Osteocyte (in vitro differentiated cells): ENCODE measurements around the gene PAPSS1. TPM values are rescaled to one million over a fixed set of nuclear protein-coding genes. Genes with fewer than 3 reads are reported as not detected.
"Not testable (repeated sequence)": the region's sequence is repeated elsewhere in the genome, so short reads cannot be mapped to it uniquely, and the experiment has no call there.

Source experiments
- DNase-seq: peaks from one replicate; pipeline ENCODE4 v3.0.0; 2021; ENCODE audit warnings: mixed read lengths; ENCODE audit not compliant: unreplicated experiment; ENCODE audit errors: extremely low spot score
- H3K27ac Mint-ChIP-seq: one replicate; pipeline ENCODE4 v1.8.0; 2021; ENCODE audit warnings: mild to moderate bottlenecking, mixed read lengths; ENCODE audit not compliant: unreplicated experiment
- H3K27me3 Mint-ChIP-seq: one replicate; pipeline ENCODE4 v1.8.0; 2021; ENCODE audit warnings: mixed read lengths; ENCODE audit not compliant: unreplicated experiment
- H3K36me3 Mint-ChIP-seq: one replicate; pipeline ENCODE4 v1.8.0; 2021; ENCODE audit warnings: mixed read lengths; ENCODE audit not compliant: unreplicated experiment
- H3K4me1 Mint-ChIP-seq: one replicate; pipeline ENCODE4 v1.8.0; 2021; ENCODE audit warnings: mixed read lengths; ENCODE audit not compliant: unreplicated experiment
- H3K4me3 Mint-ChIP-seq: one replicate; pipeline ENCODE4 v1.8.0; 2021; ENCODE audit warnings: mild to moderate bottlenecking, moderate library complexity, mixed read lengths; ENCODE audit not compliant: unreplicated experiment
- H3K9me3 Mint-ChIP-seq: one replicate; pipeline ENCODE4 v1.8.0; 2021; ENCODE audit warnings: mixed read lengths; ENCODE audit not compliant: unreplicated experiment
- total RNA-seq: library from RNA; stranded (reverse); gene quantifications from 2 replicates; pipeline ENCODE4 v1.2.1, GENCODE V29; 2021
- TF ChIP-seq, protein P1 (sequence below): fragments of 200-600 bp; sonication (generic); IDR thresholded peaks from 2 replicates; pipeline ENCODE4 v1.5.0; 2021; ENCODE audit warnings: antibody characterized with exemption, mild to moderate bottlenecking, moderate library complexity

PAPSS1 gene
- total RNA-seq, 1 donor from 2014 or later: 82.6 TPM

DNA sequence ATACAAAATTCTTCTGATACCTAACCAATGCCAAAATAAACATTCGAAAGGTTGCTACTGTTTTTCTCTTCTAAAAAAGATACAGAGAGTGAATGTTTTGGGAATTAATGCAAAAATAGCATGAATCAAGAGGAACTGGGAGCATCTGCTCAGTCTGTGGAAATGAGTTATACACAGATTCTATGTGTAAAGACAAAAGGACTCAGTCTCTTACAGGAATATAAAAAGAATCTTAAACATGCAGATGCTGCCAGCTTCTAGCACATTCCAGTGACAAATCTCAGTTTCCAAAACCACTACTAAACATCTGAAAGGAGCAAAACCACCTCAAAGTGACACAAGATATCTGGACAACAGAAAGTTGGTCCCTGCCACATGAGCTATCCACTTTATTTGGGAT lies 55.0 kb downstream of the PAPSS1 start:
- Mint-ChIP-seq H3K27ac (peak overlapping the region; percentile 86), H3K27me3 (no peaks in the 10 kb centered on the region), H3K4me3 (peak overlapping the region; percentile 27), H3K4me1 (peaks cover 40% of the 10 kb centered on the region), H3K9me3 (no peaks in the 10 kb centered on the region), H3K36me3 (peaks cover 6% of the 10 kb centered on the region)
- DNase-seq: no peak
- TF ChIP-seq, protein P1, sequence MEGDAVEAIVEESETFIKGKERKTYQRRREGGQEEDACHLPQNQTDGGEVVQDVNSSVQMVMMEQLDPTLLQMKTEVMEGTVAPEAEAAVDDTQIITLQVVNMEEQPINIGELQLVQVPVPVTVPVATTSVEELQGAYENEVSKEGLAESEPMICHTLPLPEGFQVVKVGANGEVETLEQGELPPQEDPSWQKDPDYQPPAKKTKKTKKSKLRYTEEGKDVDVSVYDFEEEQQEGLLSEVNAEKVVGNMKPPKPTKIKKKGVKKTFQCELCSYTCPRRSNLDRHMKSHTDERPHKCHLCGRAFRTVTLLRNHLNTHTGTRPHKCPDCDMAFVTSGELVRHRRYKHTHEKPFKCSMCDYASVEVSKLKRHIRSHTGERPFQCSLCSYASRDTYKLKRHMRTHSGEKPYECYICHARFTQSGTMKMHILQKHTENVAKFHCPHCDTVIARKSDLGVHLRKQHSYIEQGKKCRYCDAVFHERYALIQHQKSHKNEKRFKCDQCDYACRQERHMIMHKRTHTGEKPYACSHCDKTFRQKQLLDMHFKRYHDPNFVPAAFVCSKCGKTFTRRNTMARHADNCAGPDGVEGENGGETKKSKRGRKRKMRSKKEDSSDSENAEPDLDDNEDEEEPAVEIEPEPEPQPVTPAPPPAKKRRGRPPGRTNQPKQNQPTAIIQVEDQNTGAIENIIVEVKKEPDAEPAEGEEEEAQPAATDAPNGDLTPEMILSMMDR: no peak

DNA sequence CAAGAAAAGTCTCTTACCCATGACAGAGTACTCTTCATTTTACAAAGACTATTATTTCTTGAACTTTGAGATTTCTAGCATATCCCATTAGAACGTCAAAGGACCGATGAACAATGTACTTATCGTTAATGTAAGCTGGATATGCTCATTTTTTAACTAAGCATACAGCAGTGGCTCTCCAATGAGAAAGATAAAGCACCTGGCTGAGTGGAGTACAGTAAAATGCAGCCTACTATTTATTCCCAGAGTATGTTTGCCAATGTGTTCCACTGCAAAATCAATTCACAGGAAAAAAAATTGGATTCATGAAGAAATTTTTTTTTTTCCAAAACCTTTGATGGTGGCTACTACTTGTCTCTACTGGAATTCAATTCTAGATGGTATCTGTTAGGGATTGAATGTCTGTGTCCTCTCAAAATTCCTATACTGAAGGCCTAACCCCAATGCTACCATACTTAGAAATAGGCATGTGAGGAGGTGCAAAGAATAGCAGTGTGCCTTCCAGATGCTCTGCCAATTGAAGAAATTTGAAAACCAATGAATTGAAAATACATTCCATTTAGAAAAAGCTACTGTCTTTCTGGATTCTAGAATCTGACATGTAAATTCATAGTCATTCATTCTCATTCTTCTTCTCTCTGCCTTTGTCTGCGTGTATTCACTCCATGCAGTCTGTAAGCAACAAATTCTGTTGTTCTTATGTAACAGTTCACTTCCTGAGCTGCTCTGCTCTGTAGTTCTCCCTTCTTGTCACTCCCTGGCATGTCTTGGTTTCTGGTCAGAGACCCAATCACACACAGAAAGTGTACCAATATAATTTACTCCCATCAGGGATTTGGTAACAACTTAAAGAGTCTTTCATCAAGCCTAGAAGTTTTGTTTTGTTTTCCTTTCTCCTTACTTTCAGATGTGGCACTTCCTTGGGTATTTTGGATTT lies 61.4 kb downstream of the PAPSS1 start:
- no peak overlapping the region for H3K4me3 Mint-ChIP-seq
- TF ChIP-seq, protein P1: no peak
- no peaks in the 10 kb centered on the region for H3K9me3 Mint-ChIP-seq
- no peaks in the 10 kb centered on the region for H3K27me3 Mint-ChIP-seq
- H3K27ac Mint-ChIP-seq: peak overlapping the region; percentile 42
- DNase-seq: no peak
- peaks cover 22% of the 10 kb centered on the region for H3K4me1 Mint-ChIP-seq
- peaks cover 38% of the 10 kb centered on the region for H3K36me3 Mint-ChIP-seq

DNA sequence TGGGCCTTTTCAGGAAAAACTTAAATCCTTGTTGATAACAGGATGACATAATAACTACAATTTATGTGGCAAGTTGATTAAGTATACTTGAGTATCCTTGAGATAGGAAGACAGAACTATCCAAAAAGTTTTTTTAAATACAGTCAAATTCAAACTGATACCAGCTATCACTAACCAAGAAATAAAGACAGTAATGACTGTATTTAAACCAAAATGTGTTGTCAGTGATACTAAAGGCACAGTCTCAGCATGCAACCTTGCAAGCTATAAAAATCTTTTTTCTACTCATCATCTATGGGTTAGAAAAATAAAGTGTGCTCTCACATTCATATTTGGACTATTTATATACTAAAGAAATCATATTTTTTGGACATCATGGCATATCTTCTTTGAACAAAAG lies 64.7 kb downstream of the PAPSS1 start:
- H3K4me1 Mint-ChIP-seq: peaks cover 14% of the 10 kb centered on the region
- TF ChIP-seq, protein P1: no peak

DNA sequence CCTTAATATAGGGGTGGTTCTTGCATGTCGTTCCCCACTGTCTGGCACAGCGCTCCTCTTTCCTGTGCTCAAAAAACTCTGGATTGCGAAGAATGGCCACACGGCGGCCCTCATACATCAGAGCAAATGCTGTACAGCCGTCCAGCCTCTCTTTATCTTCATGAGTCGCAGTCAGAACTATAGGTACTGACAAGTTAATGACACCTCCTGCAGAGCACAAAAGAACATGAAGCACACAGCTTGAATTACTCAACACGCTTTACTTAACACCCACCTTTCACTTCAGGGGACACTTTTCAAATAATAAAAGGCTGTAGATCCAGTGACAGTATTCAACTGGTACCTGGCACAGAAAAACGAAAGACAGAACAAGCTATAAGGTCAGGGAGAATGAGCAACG lies 65.3 kb downstream of the PAPSS1 start:
- Mint-ChIP-seq H3K36me3 (peaks cover 58% of the 10 kb centered on the region), H3K27ac (no peak overlapping the region), H3K27me3 (no peaks in the 10 kb centered on the region), H3K4me1 (peaks cover 16% of the 10 kb centered on the region), H3K9me3 (no peaks in the 10 kb centered on the region), H3K4me3 (no peak overlapping the region)
- TF ChIP-seq, protein P1: no peak
- no peak for DNase-seq

More for the DNA sequence above, 64.7 kb downstream of the PAPSS1 start:
- Mint-ChIP-seq H3K27ac (no peak overlapping the region), H3K4me3 (no peak overlapping the region), H3K9me3 (no peaks in the 10 kb centered on the region), H3K27me3 (no peaks in the 10 kb centered on the region), H3K36me3 (peaks cover 53% of the 10 kb centered on the region)
- DNase-seq: no peak

DNA sequence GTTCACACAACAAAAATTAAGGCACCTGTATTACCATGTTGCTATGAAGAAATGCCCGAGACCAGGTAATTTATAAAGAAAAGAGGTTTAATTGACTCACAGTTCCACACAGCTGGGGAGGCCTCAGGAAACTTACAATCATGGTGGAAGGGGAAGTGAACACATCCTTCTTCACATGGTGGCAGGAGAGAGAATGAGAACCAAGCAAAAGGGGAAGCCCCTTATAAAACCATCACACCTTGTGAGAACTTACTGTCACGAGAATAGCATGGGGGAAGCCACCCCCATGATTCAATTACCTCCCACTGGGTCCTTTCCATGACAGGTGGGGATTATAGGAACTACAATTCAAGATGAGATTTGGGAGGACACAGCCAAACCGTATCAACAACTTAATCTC lies 68.6 kb downstream of the PAPSS1 start:
- H3K9me3 Mint-ChIP-seq, H3K27ac Mint-ChIP-seq, DNase-seq, H3K27me3 Mint-ChIP-seq, H3K4me3 Mint-ChIP-seq: not testable (repeated sequence)
- Mint-ChIP-seq H3K4me1 (peaks cover 24% of the 10 kb centered on the region), H3K36me3 (peaks cover 56% of the 10 kb centered on the region)
